Tibial nerve (tissue), 4 donors: ENCODE measurements around the gene TCF25.

Experiments used
- CTCF ChIP-seq, 5 experiments: fragments of 200-600 bp in 3 of 5; fragments of 450-650 bp in 2 of 5; sonication (generic) in 3 of 5; IDR thresholded peaks; one replicate each; pipeline ENCODE4 v1.5.1; 2016 to 2019; ENCODE audit warnings: antibody characterized with exemption in 5 of 5, mild to moderate bottlenecking in 3 of 5, moderate library complexity in 2 of 5
- EP300 ChIP-seq, 2 donors: sonication (generic); formaldehyde crosslinking; IDR thresholded peaks; one replicate each; pipeline ENCODE4 v1.6.1; 2017; ENCODE audit warnings: antibody characterized with exemption in 2 of 2, mild to moderate bottlenecking in 1 of 2
- POLR2A ChIP-seq, 2 donors: fragments of 450-650 bp; IDR thresholded peaks; one replicate each; pipeline ENCODE4 v1.6.1; 2017; ENCODE audit warnings: antibody characterized with exemption in 2 of 2, mild to moderate bottlenecking in 2 of 2, moderate library complexity in 2 of 2

GRCh38 chr16:89862732-89863131 lies 10.7 kb upstream of the TCF25 start:
- TF ChIP-seq CTCF (IDR thresholded peaks at IDR 0.05) (no peak), POLR2A (IDR thresholded peaks at IDR 0.05) (no peak), EP300 (IDR thresholded peaks at IDR 0.05) (no peak)
